ENCODE results near the gene TARS1. TPM values are rescaled to one million over a fixed set of nuclear protein-coding genes. Genes with fewer than 3 reads are reported as not detected.

TARS1 gene
- total RNA-seq, 3 donors from 2014 or later = 77.9 to 150 (median 94.6) TPM

DNA sequence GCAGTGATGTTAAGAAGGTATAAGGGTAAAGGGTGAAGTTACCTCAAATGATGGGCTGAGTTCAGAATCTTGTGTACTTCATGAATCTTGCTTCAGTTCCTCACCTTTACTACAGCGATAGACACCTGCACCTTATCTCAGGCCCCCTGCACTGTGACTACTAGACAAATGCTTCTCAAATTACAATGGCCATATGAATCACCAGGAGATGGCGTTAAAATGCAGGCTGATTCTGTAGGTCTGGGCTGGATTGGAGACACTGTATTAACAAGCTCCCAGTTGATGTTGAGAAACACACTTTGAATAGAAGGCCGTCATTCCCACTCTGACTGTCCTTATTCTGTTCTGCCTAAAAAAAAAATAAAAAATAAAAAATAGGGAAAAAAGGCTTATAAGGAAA is 29.8 kb downstream of the TARS1 start:
- H3K36me3 ChIP-seq (ENCODE audit: low read depth) = peaks cover 10% of the 10 kb centered on the region
- no peak overlapping the region for H3K4me3 ChIP-seq
- TF ChIP-seq CTCF (IDR thresholded peaks at IDR 0.05) = no peak
- ATAC-seq (no peak), DNase-seq (peak in 1 of 3 donors; percentile 7)
- intact Hi-C loops (cut with DNase I, micrococcal nuclease) = no loop called here
- H3K4me1 ChIP-seq (ENCODE audit: low read depth) = no peaks in the 10 kb centered on the region
- no peaks in the 10 kb centered on the region for H3K9me3 ChIP-seq

- intact Hi-C loops (cut with DNase I, micrococcal nuclease) = no loop called here
These were observed 32.1 kb downstream of the TARS1 start for GRCh38 chr5:33472805-33473409.

GRCh38 chr5:33474004-33474403 is 33.2 kb downstream of the TARS1 start:
- H3K9me3 ChIP-seq = no peaks in the 10 kb centered on the region
- DNase-seq = no peak
- TF ChIP-seq CTCF (IDR thresholded peaks at IDR 0.05) = no peak
- no peak for ATAC-seq
- H3K4me1 ChIP-seq (ENCODE audit: low read depth) = no peaks in the 10 kb centered on the region
- H3K4me3 ChIP-seq = no peak overlapping the region
- H3K36me3 ChIP-seq (ENCODE audit: low read depth) = no peaks in the 10 kb centered on the region
- intact Hi-C loops (cut with DNase I, micrococcal nuclease) = no loop called here

More at GRCh38 chr5:33472805-33473409, 32.1 kb downstream of the TARS1 start:
- no peak for TF ChIP-seq CTCF (IDR thresholded peaks at IDR 0.05)
- no peaks in the 10 kb centered on the region for H3K4me1 ChIP-seq (ENCODE audit: low read depth)
- no peak overlapping the region for H3K4me3 ChIP-seq
- H3K9me3 ChIP-seq = no peaks in the 10 kb centered on the region
- peaks cover 4% of the 10 kb centered on the region for H3K36me3 ChIP-seq (ENCODE audit: low read depth)
- no peak for DNase-seq
- no peak for ATAC-seq

- no peaks in the 10 kb centered on the region for H3K36me3 ChIP-seq (ENCODE audit: low read depth)
- DNase-seq (no peak), ATAC-seq (no peak)
- H3K4me1 ChIP-seq (ENCODE audit: low read depth) = no peaks in the 10 kb centered on the region
- H3K4me3 ChIP-seq = no peak overlapping the region
- no peak for TF ChIP-seq CTCF (IDR thresholded peaks at IDR 0.05)
- H3K9me3 ChIP-seq = no peaks in the 10 kb centered on the region
- intact Hi-C loops (cut with DNase I, micrococcal nuclease) = no loop called here
These were observed 34.2 kb downstream of the TARS1 start for GRCh38 chr5:33474931-33475499.

DNA sequence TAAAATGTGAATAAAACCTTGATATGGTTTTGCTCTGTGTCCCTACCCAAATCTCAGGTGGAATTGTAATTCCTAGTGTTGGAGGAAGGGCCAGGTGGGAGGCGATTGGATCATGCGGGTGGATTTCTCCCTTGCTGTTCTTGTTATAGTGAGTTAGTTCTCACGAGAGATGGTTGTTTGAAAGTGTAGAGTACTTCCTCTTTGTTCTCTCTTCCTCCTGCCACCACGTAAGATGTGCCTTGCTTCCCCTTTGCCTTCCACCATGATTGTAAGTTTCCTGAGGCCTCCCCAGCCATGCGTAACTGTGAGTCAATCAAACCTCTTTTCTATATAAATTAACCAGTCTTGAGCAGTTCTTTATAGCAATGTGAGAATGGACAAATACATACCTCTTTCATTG is 34.9 kb downstream of the TARS1 start:
- intact Hi-C loops (cut with DNase I, micrococcal nuclease) = no loop called here
- no peak for ATAC-seq

More for the DNA sequence above, 34.9 kb downstream of the TARS1 start:
- H3K36me3 ChIP-seq (ENCODE audit: low read depth) = no peaks in the 10 kb centered on the region
- TF ChIP-seq CTCF (IDR thresholded peaks at IDR 0.05) = no peak
- H3K4me3 ChIP-seq = no peak overlapping the region
- no peaks in the 10 kb centered on the region for H3K4me1 ChIP-seq (ENCODE audit: low read depth)
- no peaks in the 10 kb centered on the region for H3K9me3 ChIP-seq
- no peak for DNase-seq

Data from mucosa of descending colon (tissue), 3 donors.